Gastrocnemius medialis (tissue), 4 donors: Measurements from ENCODE around the gene TUBG2. TPM values are rescaled to one million over a fixed set of nuclear protein-coding genes. Genes with fewer than 3 reads are reported as not detected.

Source experiments
- ATAC-seq, 2 donors: fragments of 150-250 bp; one replicate each; pipeline ENCODE4 v1.9.1; 2016
- DNase-seq, 2 donors: peaks; one replicate each; pipeline ENCODE4 v3.0.0-alpha.2; 2019
- H3K27ac ChIP-seq, 4 donors: fragments of 200-600 bp; sonication (generic); 1 replicate in 1 of 4; 2 replicates in 3 of 4; pipeline ENCODE4 v1.5.1; 2016 to 2018; ENCODE audit warnings: mild to moderate bottlenecking in 2 of 4, moderate library complexity in 1 of 4
- H3K27me3 ChIP-seq, 3 donors: fragments of 200-600 bp; sonication (generic) in 2 of 3; 1 replicate in 1 of 3; 2 replicates in 2 of 3; pipeline versions ENCODE4 v1.5.1 to v1.6.0; 2016 to 2019; ENCODE audit warnings: mild to moderate bottlenecking in 1 of 3, moderate library complexity in 1 of 3
- H3K36me3 ChIP-seq, 2 donors: fragments of 200-600 bp; sonication (generic) in 1 of 2; one replicate each; pipeline ENCODE4 v1.5.1; 2017 to 2018
- H3K4me1 ChIP-seq, 2 donors: fragments of 200-600 bp; sonication (generic) in 1 of 2; one replicate each; pipeline ENCODE4 v1.5.1; 2016 to 2017; ENCODE audit warnings: mild to moderate bottlenecking in 2 of 2
- H3K4me3 ChIP-seq, 4 donors: fragments of 200-600 bp; sonication (generic) in 3 of 4; 1 replicate in 1 of 4; 2 replicates in 3 of 4; pipeline ENCODE4 v1.5.1; 2016 to 2019; ENCODE audit warnings: mild to moderate bottlenecking in 2 of 4
- H3K9me3 ChIP-seq, 3 donors: fragments of 200-600 bp; sonication (generic) in 2 of 3; 1 replicate in 1 of 3; 2 replicates in 2 of 3; pipeline ENCODE4 v1.5.1; 2016 to 2019
- CTCF ChIP-seq, 5 experiments: fragments of 450-650 bp in 3 of 5; fragments of 200-600 bp in 2 of 5; sonication (generic) in 2 of 5; IDR thresholded peaks in 4 of 5; conservative IDR thresholded peaks in 1 of 5; 1 replicate in 4 of 5; 2 replicates in 1 of 5; pipeline ENCODE4 v1.5.1; 2016 to 2019; ENCODE audit warnings: antibody characterized with exemption in 5 of 5, mild to moderate bottlenecking in 3 of 5, moderate library complexity in 3 of 5
- POLR2A ChIP-seq, 2 donors: fragments of 450-650 bp; IDR thresholded peaks; one replicate each; pipeline ENCODE4 v1.6.1; 2017; ENCODE audit warnings: antibody characterized with exemption in 2 of 2, mild to moderate bottlenecking in 2 of 2, moderate library complexity in 2 of 2
- in situ Hi-C, 4 donors: fragments of 200-750 bp; cut with MboI; loops; one replicate each; pipeline versions ENCODE4 v1.15.0 to v1.8.0; 2017; ENCODE audit warnings: low sequenced_read_pairs in 4 of 4
- intact Hi-C: fragments of 100-400 bp; cut with DNase I; formaldehyde crosslinking; loops from one replicate; pipeline ENCODE4 v1.15.1; 2023; ENCODE audit warnings: low total_unique reads
- microRNA-seq, 2 donors: library from miRNA; unstranded; fragments of <30 nt; microRNA quantifications; one replicate each; pipeline ENCODE4, GENCODE V29; 2016; ENCODE audit warnings: borderline replicate concordance in 2 of 2
- total RNA-seq, 4 donors: library from RNA; depleted of rRNA; stranded (reverse); fragments of >200 nt; gene quantifications; one replicate each; pipeline versions ENCODE4 v1.1.0 to v1.2.3, GENCODE V29; 2016

Gene TUBG2
- total RNA-seq, 4 donors from 2014 or later = 3.9 to 5.2 (median 4.2) TPM

- Histone ChIP-seq H3K27me3 (no peaks in the 10 kb centered on the region), H3K9me3 (no peaks in the 10 kb centered on the region), H3K36me3 (peaks cover 27 to 100% of the 10 kb centered on the region in 2 donors), H3K27ac (no peak overlapping the region), H3K4me1 (no peaks in the 10 kb centered on the region), H3K4me3 (no peak overlapping the region)
- ATAC-seq = no peak
- no peak for DNase-seq
- intact Hi-C loops (no loop called here), in situ Hi-C loops (loop anchor here in 2 of 4 donors (25.0 kb wide), 2 partner anchors 231 to 481 kb away; no protein-coding TSS in a partner anchor)
- no peak for TF ChIP-seq POLR2A (IDR thresholded peaks at IDR 0.05)
- no peak for TF ChIP-seq CTCF (IDR thresholded peaks at IDR 0.05 in 4 of 5, conservative IDR thresholded peaks at IDR 0.05 in 1 of 5)
Measured at GRCh38 chr17:42706732-42707131, 47.6 kb downstream of the TUBG2 start.

GRCh38 chr17:42708588-42708987 is 49.5 kb downstream of the TUBG2 start:
- in situ Hi-C loops (loop anchor here in 2 of 4 donors (25.0 kb wide), 2 partner anchors 229 to 479 kb away; no protein-coding TSS in a partner anchor), intact Hi-C loops (no loop called here)
- no peak for DNase-seq
- Histone ChIP-seq H3K36me3 (peaks cover 24 to 100% of the 10 kb centered on the region in 2 donors), H3K27ac (no peak overlapping the region), H3K4me3 (no peak overlapping the region), H3K4me1 (no peaks in the 10 kb centered on the region), H3K9me3 (no peaks in the 10 kb centered on the region), H3K27me3 (no peaks in the 10 kb centered on the region)
- TF ChIP-seq POLR2A (IDR thresholded peaks at IDR 0.05) (no peak), CTCF (IDR thresholded peaks at IDR 0.05 in 4 of 5, conservative IDR thresholded peaks at IDR 0.05 in 1 of 5) (no peak)
- no peak for ATAC-seq

GRCh38 chr17:42709561-42709960 is 50.5 kb downstream of the TUBG2 start:
- Histone ChIP-seq H3K4me3 (no peak overlapping the region), H3K4me1 (no peaks in the 10 kb centered on the region), H3K36me3 (peaks cover 16 to 100% of the 10 kb centered on the region in 2 donors), H3K9me3 (no peaks in the 10 kb centered on the region), H3K27me3 (no peaks in the 10 kb centered on the region), H3K27ac (no peak overlapping the region)
- TF ChIP-seq POLR2A (IDR thresholded peaks at IDR 0.05) (no peak), CTCF (IDR thresholded peaks at IDR 0.05 in 4 of 5, conservative IDR thresholded peaks at IDR 0.05 in 1 of 5) (no peak)
- intact Hi-C loops = no loop called here
- DNase-seq (no peak), ATAC-seq (peak in 1 of 2 donors; percentile 16)
- in situ Hi-C loops = loop anchor here in 2 of 4 donors (25.0 kb wide), 2 partner anchors 228 to 478 kb away; no protein-coding TSS in a partner anchor

Small RNA genes lying within 50 kb of the gene (microRNA-seq; reads per million reads assigned to microRNA genes)
- gene MIR6780A = 1.2 to 1.7 reads per million in 2 donors

Other genes with a start within 250 kb of the TUBG2 start
- 100 to 1,000 TPM in 3 of 4 donors, 10 to 100 TPM in 1; 64.9 to 137 (median 125) TPM for gene CAVIN1, start 236.0 kb upstream of the TUBG2 start, total RNA-seq
- gene ATP6V0A1, start 200.4 kb upstream of the TUBG2 start, total RNA-seq = 100 to 1,000 TPM in 2 of 4 donors, 10 to 100 TPM in 2; 65.3 to 138 (median 95.3) TPM
- gene NAGLU, start 123.0 kb upstream of the TUBG2 start, total RNA-seq = 10 to 100 TPM; 16.4 to 30.1 (median 24.1) TPM
- under 1 TPM in 3 of 4 donors, not detected in 1; 0.33 to 0.66 (median 0.47) TPM for gene HSD17B1, start 106.4 kb upstream of the TUBG2 start, total RNA-seq
- gene COASY, start 97.1 kb upstream of the TUBG2 start, total RNA-seq = 10 to 100 TPM; 22.4 to 39.9 (median 27.5) TPM
- 10 to 100 TPM; 49.7 to 81.9 (median 53.8) TPM for gene MLX, start 92.2 kb upstream of the TUBG2 start, total RNA-seq
- gene PSMC3IP, start 81.6 kb upstream of the TUBG2 start, total RNA-seq = 1 to 10 TPM in 2 of 4 donors, under 1 TPM in 2; 0.46 to 2.7 (median 1.4) TPM
- 10 to 100 TPM; 50.7 to 65.5 (median 60.5) TPM for gene RETREG3, start 49.9 kb upstream of the TUBG2 start, total RNA-seq
- gene TUBG1, start 49.6 kb upstream of the TUBG2 start, total RNA-seq = 100 to 1,000 TPM in 1 of 4 donors, 10 to 100 TPM in 3; 54.7 to 125 (median 91.7) TPM
- 10 to 100 TPM; 13.4 to 36.0 (median 31.3) TPM for gene PLEKHH3, start 17.7 kb downstream of the TUBG2 start, total RNA-seq
- gene CCR10, start 22.6 kb downstream of the TUBG2 start, total RNA-seq = 1 to 10 TPM; 2.0 to 4.6 (median 4.0) TPM
- under 1 TPM; 0.22 to 0.41 (median 0.40) TPM for gene CNTNAP1, start 23.2 kb downstream of the TUBG2 start, total RNA-seq
- 10 to 100 TPM; 32.6 to 55.2 (median 47.5) TPM for gene EZH1, start 85.8 kb downstream of the TUBG2 start, total RNA-seq
- gene RAMP2, start 101.9 kb downstream of the TUBG2 start, total RNA-seq = 10 to 100 TPM; 17.5 to 31.2 (median 20.7) TPM
- 10 to 100 TPM; 44.8 to 54.6 (median 53.5) TPM for gene VPS25, start 114.2 kb downstream of the TUBG2 start, total RNA-seq
- gene WNK4, start 121.3 kb downstream of the TUBG2 start, total RNA-seq = not detected
- 100 to 1,000 TPM in 1 of 4 donors, 10 to 100 TPM in 3; 76.2 to 104 (median 86.8) TPM for gene COA3, start 139.4 kb downstream of the TUBG2 start, total RNA-seq
- gene CNTD1, start 139.6 kb downstream of the TUBG2 start, total RNA-seq = not detected
- gene BECN1, start 165.0 kb downstream of the TUBG2 start, total RNA-seq = 100 to 1,000 TPM in 1 of 4 donors, 10 to 100 TPM in 3; 82.3 to 102 (median 88.0) TPM
- 100 to 1,000 TPM in 1 of 4 donors, 10 to 100 TPM in 3; 84.2 to 101 (median 88.7) TPM for gene PSME3, start 174.1 kb downstream of the TUBG2 start, total RNA-seq
- gene AOC2, start 185.3 kb downstream of the TUBG2 start, total RNA-seq = 1 to 10 TPM in 2 of 4 donors, under 1 TPM in 2; 0.81 to 1.2 (median 1.0) TPM
- 1 to 10 TPM; 2.2 to 7.2 (median 4.2) TPM for gene AOC3, start 191.9 kb downstream of the TUBG2 start, total RNA-seq
- gene G6PC1, start 241.5 kb downstream of the TUBG2 start, total RNA-seq = under 1 TPM in 2 of 4 donors, not detected in 2; 0.36 to 0.47 TPM